ENCODE results near the gene PCNX2.

PCNX2 gene

DNA sequence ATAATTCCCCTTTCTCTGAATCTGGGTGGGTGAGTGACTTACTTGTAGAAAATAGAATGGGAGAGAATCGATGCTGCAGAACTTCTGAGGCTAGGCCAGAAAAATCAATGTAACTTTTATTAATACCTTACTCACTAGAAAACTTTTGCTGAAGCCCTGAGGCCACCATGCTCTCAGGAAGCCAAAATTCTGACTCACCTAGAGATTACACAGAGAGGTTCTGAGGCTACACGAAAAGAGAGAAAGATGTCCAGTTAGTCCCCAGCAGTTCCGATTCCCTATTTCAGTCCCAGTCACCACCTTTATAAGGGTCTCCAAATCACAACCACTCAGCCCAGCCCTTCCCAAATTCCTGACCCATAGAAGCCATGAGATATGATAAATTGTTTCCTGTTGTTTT lies 210.0 kb downstream of the PCNX2 start:
- TF ChIP-seq POLR2AphosphoS5 (IDR thresholded peaks at IDR 0.05; ENCODE audit: low read depth, low read length): no peak
- TF ChIP-seq FOXP2 (optimal IDR thresholded peaks at IDR 0.05; ENCODE audit: borderline replicate concordance, extremely low read depth, extremely low read length, insufficient read depth): no peak
- TF ChIP-seq TAF1 (IDR thresholded peaks at IDR 0.05; ENCODE audit: borderline replicate concordance, insufficient read depth, low read length): no peak
- no peak for TF ChIP-seq REST (IDR thresholded peaks at IDR 0.05; ENCODE audit: insufficient read depth in 1 of 2, low read depth in 2 of 2, low read length in 2 of 2)

DNA sequence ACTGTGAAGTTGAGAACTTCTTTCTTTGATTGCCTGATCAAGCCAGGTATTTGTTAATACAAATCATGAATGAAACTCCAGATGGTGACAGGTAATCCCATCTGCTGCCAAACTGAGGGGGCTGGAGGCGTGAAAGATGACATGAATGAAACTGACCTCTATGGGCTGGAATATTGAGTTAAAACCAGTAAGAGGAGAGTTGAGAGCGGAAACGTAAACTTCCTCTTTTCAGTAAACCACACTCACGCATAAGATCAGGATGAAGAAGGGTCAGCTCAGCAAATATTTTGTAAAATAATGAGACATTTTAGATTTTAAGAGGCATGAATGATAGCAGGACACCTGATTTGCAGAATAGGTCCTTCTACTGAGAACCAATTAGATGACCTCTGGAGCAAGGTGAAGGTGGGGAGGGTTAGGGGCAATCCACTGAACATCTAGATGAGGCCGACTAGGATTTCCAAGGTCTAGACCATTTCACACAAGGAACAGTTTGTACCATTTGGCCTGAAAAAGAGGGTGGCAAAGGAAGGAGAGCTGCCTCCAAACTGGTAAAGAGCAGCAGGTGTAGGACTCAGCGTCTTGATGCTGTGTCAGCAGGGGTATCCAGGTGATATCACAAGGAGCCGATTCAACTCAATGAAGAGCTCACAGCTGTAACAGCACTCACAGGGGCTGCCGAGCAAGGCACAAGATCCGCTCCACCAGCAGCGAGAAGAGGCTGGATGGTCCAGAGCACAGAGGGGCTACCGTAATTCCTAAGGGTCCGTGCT lies 212.6 kb downstream of the PCNX2 start:
- no peak for TF ChIP-seq TAF1 (IDR thresholded peaks at IDR 0.05; ENCODE audit: borderline replicate concordance, insufficient read depth, low read length)
- no peak for TF ChIP-seq SIN3A (IDR thresholded peaks at IDR 0.05; ENCODE audit: borderline replicate concordance, insufficient read depth, low read length)
- TF ChIP-seq FOXP2 (optimal IDR thresholded peaks at IDR 0.05; ENCODE audit: borderline replicate concordance, extremely low read depth, extremely low read length, insufficient read depth): no peak
- no peak for TF ChIP-seq REST (IDR thresholded peaks at IDR 0.05; ENCODE audit: insufficient read depth in 1 of 2, low read depth in 2 of 2, low read length in 2 of 2)
- TF ChIP-seq POLR2AphosphoS5 (IDR thresholded peaks at IDR 0.05; ENCODE audit: low read depth, low read length): no peak

- TF ChIP-seq POLR2AphosphoS5 (IDR thresholded peaks at IDR 0.05; ENCODE audit: low read depth, low read length) (no peak), FOXP2 (optimal IDR thresholded peaks at IDR 0.05; ENCODE audit: borderline replicate concordance, extremely low read depth, extremely low read length, insufficient read depth) (no peak), SIN3A (IDR thresholded peaks at IDR 0.05; ENCODE audit: borderline replicate concordance, insufficient read depth, low read length) (no peak), TAF1 (IDR thresholded peaks at IDR 0.05; ENCODE audit: borderline replicate concordance, insufficient read depth, low read length) (no peak), REST (IDR thresholded peaks at IDR 0.05; ENCODE audit: insufficient read depth in 1 of 2, low read depth in 2 of 2, low read length in 2 of 2) (no peak)
These were observed 213.8 kb downstream of the PCNX2 start for GRCh38 chr1:233081735-233082134.

DNA sequence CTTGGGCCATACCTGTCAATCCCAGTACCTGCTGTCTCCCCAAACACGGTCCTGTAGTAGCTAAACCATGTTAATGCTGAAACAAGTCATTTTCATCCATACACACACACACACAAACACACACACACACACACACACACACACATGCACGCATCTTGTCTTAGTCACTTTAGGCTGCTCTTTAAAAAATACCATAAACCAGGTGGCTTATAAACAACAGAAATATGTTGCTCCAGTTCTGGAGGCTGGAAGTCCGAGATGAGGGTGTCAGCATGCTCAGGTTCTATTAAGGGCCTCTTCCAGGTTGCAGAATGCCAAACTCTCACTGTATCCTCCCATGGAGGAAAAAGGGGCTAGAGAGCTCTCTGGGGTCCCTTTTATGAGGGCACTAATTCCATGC lies 215.2 kb downstream of the PCNX2 start:
- TF ChIP-seq SIN3A (IDR thresholded peaks at IDR 0.05; ENCODE audit: borderline replicate concordance, insufficient read depth, low read length) (no peak), POLR2AphosphoS5 (IDR thresholded peaks at IDR 0.05; ENCODE audit: low read depth, low read length) (no peak), TAF1 (IDR thresholded peaks at IDR 0.05; ENCODE audit: borderline replicate concordance, insufficient read depth, low read length) (no peak), FOXP2 (optimal IDR thresholded peaks at IDR 0.05; ENCODE audit: borderline replicate concordance, extremely low read depth, extremely low read length, insufficient read depth) (no peak), REST (IDR thresholded peaks at IDR 0.05; ENCODE audit: insufficient read depth in 1 of 2, low read depth in 2 of 2, low read length in 2 of 2) (no peak)

Measured in PFSK-1 (cell line).